NCI-H748 (cell line): ENCODE results near the gene TPD52L2.

ENCODE experiments used
- DNase-seq: peaks from one replicate; lab custom pipeline; 2025; ENCODE audit not compliant: unreplicated experiment; lab: John Stamatoyannopoulos, UW

The TPD52L2 gene

DNA sequence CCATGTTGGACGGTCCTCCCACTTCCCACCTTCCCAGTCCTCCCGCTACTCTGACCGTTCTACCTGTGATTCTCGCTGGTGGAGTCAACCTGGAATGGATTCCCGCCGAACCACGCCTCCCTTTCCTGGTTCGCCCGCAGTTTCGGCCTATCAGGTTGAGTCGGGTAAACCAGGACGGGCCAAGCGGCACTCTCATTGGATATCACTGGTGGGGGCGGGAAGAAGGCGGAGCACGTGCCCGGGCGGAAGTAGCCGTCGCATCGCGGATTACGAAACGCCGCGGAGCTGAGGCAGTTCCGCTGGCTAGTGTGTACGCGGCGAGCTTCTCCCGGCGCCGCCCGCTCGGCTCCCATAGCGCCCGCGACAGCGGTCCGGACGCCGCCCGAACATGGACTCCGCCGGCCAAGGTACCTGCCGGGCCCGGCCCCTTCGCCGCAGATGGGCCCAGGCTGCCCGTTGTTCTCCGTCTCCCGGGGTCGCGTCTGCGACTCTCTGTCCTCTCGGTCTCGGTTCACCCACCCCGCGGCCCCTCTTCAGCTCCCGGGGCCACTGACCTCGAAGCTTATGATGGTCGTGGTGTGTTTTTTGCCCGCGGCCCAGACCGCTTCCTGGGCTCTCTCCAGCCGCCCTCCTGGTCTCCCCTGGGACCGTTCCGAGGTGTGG, at the start of gene TPD52L2:
Gene TPD52L2 (plus strand): TSS at position 293 of the 663 bp plus-strand sequence. CDS start 96 bp downstream, at position 389.
- peak; percentile 98 for DNase-seq

DNA sequence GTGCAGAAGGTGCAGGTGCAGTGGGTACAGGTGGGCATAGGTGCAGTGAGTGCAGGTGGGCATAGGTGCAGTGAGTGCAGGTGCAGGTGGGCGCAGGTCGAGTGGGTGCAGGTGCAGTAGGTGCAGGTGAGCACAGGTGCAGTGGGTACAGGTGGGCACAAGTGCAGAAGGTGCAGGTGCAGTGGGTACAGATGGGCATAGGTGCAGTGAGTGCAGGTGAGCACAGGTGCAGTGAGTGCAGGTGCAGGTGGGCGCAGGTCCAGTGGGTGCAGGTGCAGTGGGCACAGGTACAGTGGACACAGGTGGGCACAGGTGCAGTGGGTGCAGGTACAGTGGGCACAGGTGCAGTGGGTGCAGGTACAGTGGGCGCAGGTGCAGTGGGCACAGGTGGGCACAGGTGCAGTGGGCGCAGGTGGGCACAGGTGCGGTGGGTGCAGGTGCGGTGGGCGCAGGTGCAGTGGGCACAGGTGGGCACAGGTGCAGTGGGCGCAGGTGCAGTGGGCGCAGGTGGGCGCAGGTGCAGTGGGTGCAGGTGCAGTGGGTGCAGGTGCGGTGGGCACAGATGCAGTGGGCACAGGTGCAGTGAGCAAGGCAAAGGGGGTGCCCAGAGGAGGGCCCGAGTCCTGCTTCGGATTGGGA, 49.3 kb upstream of the TPD52L2 start:
- no peak for DNase-seq

DNA sequence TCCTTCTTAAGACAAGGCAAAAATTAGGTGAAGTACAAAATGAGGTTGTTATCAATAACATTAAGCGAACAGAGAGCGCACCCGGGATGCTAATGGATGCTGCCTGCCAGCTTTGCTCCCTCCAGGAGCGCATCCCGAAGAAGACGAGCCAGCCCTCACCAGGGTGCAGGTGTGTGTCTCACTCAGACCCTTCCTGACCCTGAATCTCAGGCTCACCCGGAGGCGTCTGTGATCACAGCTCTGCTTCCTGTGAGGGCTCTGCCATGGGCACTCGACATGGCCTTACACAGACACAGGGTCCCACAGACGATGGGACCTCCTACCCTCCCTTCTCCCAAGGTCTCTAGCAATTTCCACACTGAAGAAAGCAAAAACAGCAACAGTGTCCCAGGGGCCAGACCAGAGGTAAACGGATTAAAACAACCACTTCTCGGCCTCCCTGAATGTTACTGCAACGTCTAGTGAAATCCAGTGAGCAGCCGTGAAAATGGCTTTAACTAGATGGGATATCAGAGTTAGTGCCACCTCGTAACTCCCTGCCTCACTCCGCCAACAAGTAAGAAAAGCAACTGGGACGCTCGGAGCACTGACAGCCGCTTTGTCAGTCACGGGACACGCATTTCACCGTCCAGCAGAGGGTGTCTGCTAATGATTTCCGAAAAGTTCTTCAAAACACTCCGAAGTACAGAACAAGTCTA, 45.7 kb upstream of the TPD52L2 start:
- no peak for DNase-seq

DNA sequence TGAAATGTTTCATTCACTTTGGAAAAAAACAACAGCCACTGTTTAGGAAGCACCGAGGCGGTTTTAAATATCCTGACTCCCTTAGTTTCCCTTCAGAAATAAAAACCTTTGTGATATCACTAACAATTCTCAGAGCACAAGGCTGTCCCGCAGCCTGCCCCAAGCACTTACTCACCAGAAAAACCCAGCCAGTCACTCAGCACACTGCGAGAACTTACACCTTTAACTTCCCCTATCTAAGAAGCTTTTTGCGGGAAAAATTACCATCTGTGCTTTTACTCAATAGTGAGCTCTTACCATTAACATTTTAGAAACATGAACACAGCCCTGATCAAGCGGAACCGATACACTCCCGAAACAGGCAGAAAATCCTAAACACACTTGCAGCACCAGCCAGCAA, 43.3 kb upstream of the TPD52L2 start:
- DNase-seq: no peak

DNA sequence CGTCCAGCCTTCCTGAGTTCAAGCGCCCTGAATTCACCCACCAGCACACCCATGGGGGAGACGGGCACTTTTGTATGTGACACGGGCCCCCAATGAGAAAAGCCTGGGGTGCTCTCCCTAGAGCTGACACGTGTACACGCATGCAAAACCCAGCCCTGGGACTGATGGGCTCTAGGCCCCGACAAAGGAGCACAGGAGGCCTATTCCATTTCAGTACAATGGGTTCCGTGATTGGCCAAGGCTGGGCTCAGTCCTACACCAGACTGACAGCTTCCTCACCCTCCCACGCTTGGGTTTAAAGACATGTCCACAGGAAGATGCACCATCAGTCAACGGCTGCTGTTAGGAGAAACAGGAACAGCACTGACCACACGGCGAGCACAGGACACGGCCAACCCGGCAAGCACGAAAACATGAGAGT, 42.8 kb upstream of the TPD52L2 start:
- no peak for DNase-seq

DNA sequence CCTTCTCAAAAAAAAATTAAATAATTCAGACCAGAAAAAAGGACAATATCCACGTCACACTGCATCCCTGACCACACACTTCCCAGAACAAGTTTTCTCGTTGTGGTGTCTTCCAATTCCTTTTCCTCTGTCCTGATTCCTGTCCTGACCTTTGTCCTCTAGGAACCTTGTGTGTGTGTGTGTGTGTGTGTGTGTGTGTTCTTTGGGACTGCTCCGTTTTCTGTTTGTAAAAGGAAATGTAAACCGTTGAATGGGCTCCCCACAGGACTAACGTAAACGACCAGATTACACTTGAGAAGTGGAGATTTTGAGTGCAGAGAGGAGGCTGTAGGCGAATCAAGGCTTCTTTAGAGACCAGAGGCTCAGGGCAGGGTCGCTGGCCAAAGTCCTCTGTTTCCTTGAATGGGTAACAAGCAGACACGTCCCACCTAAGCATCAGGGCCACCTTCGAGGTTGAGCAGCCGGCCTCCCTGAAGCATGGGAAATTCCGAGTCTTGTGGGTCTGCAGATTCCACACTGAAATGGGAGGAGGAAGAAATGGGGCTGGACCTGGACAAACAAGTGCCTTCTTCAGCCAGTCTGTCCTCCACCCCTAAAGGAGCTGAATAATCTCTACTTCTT, 41.3 kb upstream of the TPD52L2 start:
- no peak for DNase-seq

DNA sequence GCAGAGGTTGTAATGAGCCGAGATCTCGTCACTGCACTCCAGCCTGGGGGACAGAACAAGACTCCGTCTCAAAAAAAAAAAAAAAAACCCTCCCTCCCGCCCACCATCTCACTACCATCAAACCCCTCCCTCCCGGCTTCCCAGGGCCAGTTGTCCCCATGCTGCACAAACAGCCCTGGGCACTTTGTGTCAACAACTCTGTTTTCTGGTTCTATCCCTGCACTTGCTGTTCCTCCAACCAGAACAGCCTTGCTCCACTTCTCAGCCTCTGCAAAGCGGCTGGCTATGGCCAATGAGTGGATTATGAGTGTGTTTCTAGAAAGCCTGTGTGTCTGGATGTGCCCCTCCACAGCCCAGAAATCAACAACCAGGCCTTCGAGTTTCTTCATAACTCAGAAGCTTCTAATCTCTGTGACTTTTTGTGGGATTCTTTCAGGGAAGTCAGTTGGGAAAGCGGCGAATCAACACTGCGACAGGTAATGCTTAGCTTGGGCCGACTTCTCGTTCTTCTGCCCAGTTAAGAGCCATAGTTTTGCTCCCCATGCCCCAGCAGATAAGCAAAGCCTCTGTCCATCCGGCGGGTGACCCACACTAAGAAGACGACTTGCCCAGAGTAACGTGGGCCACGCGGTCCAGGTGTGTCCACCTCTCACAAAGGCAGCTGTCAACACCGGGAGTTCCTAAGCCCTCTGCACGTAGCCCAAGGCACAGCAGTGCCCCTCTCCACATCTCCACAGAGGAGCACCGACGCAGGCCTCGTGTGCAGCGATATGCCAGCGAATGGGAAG, 39.5 kb upstream of the TPD52L2 start:
- no peak for DNase-seq

DNA sequence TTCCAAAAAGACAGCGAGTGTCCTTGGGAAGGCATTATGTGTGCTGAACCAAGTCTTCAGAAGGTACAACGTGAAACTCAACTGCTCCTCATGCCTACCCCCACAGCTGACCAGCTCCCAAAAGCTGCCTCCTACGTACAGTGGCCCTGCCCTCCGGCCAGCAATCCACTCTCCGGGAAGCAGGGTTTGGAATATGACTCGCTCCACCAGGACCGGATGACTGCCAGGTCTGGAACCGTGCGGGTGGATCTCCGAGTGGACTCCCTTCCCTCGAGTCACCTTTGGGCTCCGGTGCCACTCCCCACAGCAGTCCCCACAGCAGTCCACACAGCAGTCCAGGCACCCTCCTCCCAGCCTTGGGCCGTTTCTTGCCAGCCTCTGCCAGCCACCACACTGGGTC, 38.3 kb upstream of the TPD52L2 start:
- no peak for DNase-seq

DNA sequence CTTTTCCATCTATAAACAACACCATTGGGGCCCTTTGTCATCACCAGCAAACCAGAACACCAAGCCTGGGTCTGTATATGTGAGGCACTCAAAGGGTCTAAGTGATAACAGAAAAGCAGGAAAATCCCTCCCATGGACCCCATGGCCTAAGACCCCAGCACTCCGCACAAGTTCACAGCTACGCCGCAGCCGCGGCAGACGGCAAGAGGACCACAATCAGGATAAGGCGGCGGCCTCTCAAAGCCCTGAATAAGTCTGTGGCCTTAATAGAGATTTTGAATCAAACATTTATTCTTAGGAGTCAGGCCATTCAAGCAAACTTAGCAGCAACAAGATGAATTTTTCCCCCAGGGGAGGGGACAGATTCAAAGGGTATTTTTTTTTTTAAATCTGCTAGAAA, 36.9 kb upstream of the TPD52L2 start:
- DNase-seq: no peak

DNA sequence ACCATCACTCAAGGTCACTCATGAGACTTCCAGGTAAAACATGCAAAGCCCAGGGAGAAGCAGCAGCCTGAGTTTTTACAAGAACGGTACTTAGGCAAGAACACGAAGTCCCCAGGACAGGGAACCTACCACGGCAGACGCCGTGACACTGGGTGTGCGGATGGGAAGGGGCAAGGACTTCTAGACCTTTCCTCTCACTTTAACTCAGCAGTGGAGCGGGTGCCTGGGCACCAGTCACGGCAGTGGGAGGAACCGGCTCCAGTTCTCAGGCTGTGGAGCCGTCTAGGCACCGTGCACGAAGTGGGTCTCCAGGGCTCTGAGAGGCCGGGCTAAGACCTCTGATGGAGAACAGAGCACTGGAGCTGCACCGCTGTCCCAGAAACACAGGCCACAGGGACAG, 36.5 kb upstream of the TPD52L2 start:
- no peak for DNase-seq

DNA sequence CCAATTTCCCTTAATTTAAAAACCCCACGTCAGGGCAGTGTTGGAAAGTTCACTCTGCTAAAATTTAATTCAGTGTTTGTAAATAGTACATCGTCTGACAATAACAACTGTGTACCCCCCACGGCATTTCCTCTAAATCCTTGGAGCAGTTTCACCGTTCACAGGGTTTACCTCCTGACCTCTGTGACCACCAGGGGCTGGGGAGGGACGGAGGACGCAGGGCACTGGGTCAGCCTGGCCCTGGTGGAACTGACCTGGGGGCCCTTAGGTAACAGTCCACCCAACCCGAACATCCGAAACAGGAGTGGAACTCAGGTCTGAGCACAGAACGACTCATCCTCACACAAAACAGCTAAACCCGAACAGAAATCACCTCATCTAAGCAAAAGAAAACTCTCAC, 36.1 kb upstream of the TPD52L2 start:
- DNase-seq: no peak

DNA sequence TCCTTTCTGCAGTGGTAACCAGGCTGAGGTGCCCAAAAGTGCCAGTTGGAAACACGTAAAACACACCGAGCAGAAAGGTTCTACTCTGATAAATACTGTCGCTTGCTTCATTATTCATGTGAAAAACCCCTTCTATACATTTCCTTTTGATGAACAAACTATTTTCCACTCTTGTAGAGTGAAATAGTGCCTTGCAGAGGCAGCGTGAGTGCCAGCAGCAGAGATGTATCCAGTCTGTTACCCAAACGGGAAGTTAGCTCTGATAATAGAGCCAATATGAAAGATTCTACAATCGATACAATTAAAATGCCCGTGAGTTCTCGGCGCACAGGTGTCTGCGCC, 35.5 kb upstream of the TPD52L2 start:
- DNase-seq: no peak

DNA sequence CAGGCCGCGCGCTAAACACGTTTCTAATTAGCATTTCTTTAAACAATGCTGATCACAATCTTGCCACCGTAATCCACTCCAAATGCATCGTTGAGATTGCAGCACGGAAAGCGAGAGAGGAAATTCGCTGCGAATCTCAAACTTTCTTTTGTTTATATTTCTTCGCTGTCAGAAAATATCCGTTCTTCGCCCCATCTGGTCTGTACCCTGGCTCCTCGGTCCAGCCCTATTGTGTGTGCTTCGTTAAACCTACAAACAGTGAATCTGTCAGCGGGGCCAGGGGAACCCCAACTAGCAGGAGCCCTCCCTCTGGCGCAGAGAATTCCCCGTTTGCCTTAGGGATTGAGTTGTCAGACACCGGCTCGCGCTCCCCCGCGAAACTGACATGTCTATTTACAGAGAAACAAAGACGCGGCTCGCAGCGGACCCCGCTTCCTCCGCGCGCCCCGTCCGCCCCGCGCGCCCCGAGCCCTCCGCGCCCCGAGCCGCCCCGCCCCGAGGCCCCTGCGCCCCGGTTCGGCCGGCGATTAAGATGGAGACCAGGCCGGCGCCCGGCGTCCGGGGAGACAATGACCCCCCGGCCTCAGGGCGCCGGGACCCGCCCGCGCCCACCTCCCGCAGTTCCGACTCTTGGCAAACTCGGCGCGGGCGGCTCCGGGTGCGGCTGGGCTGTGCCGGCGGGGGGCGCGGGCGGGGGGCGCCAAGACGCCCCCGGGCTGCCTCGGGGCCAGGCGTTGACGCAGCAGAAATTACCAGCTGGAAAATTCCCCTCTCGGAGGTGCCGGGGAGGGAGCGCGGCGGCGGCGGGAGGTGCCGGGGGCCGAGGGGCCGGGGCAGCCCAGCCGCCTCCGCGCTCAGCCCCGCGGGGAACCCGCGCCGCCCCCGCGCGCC, 34.9 kb upstream of the TPD52L2 start:
- peak; percentile 32 for DNase-seq

DNA sequence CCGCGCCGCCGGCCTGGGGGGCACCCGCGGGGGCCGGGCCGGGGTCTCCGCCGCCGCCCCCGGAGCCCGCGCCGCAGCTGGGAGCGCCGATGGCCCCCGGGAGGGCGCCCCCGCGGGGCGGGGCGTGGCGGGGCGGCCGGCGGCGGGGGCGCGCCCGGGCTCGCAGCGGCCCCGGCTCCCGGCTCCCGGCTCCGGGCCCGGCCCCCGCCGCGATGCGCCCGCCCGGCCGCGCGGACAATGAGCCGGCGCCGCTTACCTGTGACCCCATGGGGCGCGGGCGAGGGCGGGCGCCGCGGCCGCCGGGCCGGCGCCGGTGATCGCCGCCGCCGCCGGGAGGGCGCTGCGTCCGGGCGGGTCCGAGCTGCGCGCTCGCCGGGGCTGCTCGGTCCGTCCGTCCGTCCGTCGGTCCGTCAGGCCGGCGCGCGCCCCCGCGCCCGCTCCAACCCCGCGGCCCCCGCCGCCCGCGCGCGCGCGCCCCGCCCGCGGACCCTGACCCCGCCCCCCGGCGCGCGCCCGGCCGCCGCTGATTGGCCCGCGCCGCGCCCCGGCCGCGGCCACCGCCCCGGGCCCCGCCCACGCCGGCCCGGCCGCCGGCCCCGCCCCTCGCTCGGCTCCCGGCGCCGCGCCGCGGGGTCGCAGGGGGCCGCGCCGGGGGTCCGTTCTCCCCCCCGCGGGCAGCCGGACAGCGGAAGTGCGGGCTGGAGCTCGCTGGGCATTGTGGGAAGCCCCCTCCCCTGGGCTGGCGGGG, 34.1 kb upstream of the TPD52L2 start, which contains the start of gene ZBTB46:
Gene ZBTB46 (minus strand): TSS at position 424 of the 748 bp plus-strand sequence. CDS start 40,507 bp downstream, outside the sequence.
- peak; percentile 64 for DNase-seq

DNA sequence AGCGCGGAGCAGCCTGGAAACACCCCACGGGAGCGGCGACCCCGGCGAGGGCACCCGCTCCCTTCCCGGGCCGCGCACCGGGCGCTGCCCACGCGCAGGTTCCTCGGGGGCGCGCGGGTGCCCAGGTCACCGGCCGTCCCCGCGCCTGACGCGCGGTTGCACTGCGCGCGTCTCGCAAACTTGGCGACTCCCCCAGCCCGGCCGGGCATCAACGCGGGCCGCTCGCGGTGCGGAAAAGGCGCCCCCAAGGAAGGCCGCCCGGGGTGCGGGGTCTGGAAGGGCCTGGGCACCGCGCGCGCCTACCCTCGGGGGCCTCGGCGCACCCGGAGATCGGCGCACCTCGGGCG, 33.5 kb upstream of the TPD52L2 start:
- peak; percentile 23 for DNase-seq

DNA sequence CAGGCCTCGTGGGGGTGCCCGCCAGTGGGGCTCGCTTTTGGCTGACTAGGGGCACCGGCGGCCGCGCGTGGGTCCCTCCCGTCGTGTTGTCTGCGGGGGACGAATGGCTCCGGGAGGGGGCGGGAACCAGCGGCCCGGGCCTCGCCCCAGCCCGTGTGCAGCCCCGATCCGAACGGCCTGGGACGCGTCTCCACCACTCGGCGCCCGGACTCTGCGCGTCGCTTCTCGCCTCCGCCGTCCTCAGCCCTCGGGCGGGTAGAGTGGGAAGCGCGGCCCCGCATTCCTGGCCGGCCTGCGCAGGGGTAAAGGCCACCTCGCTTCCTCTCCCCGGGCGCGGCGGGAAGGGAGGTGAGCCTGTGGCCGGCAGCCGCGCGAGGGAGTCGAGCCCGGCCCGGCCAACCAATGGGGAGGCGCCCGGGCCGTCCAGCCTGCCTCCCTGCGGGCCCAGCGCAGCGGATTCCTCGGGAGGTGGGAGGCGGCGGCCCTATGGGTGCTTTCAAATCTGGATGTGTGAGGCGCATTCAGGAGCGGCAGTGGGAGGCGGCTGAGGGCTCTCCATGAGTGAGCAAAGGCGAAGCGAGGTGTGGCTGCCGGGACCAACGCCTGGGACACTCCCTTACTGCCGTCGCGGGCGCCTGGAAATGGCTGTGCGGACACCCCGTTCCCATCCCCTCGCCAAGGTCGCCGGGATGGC, 32.9 kb upstream of the TPD52L2 start:
- peak; percentile 41 for DNase-seq

DNA sequence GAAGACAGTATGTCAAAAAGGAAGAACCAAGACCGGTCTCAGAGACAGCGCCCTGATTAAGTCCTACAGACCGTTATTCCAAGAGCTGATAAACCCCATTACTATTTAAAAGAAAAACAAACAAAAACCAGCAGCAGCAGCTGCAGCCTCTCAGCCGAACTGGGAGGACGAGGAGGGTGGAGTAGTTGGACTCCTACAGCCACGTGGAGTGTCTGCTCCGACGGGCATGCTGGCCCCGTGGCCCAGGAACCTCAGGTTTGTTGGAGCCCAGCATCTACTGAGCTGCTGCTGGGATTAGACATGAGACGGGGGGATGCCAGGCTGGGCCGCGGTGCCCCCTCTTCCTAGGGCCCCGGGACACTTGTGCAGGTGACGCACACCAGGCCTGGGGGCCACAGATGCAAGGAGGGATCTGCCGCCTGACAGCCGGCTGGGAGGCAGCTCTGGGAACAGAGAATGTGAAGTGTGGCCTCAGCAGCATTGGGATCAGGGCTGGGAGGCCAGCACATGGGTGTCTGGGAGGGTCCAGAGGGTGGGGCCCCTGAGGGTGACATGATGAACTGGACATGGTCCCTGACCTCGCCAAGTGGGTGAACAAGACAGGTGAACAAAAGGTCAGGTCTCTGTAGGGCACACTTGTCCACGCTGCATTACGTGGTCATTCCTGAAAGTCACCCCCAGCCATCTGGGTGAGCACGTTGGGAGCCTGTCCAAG, 31.1 kb upstream of the TPD52L2 start:
- DNase-seq: no peak

DNA sequence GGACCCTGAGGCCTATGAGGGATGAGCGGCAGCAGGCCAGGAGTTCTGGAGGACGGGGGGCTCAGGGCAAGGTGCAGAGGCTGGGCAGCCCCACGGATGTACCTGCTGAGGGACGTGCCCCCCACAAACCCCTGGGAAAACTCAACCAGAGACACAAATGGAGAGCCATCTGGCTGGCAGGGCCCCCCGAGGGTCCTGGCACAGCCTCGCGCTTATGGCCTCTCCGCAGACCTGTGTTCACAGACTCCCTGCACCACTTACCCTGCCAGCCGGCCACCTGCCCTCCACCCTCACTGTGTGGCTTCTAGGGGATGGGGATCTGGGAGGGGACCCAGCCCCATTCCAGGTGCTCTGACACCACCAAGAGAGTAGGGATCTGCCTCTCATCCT, 30.6 kb upstream of the TPD52L2 start:
- no peak for DNase-seq
